NCI-H1417 treated with DMSO at 0.1 percent for 48 hours (cell line): ENCODE results near the gene OSBPL5.
"Not testable (repeated sequence)": the region's sequence is repeated elsewhere in the genome, so short reads cannot be mapped to it uniquely, and the experiment has no call there.

ENCODE experiments used
- DNase-seq: peaks from one replicate; lab custom pipeline; 2025; lab: John Stamatoyannopoulos, UW

Gene OSBPL5

GRCh38 chr11:3180869-3181268 is 15.8 kb upstream of the OSBPL5 start:
- no peak for DNase-seq

GRCh38 chr11:3178349-3178748 is 13.2 kb upstream of the OSBPL5 start:
- no peak for DNase-seq

- DNase-seq, result no peak
These were observed 12.8 kb upstream of the OSBPL5 start for GRCh38 chr11:3177931-3178330.

GRCh38 chr11:3176487-3176886 is 11.4 kb upstream of the OSBPL5 start:
- no peak for DNase-seq

- DNase-seq, result no peak
These were observed 10.1 kb upstream of the OSBPL5 start for GRCh38 chr11:3175194-3175593.

- no peak for DNase-seq
These were observed 9.3 kb upstream of the OSBPL5 start for GRCh38 chr11:3174387-3174786.

GRCh38 chr11:3173795-3174194 is 8.7 kb upstream of the OSBPL5 start:
- no peak for DNase-seq

GRCh38 chr11:3171931-3172560 is 6.9 kb upstream of the OSBPL5 start:
- no peak for DNase-seq

GRCh38 chr11:3170756-3171650 is 5.9 kb upstream of the OSBPL5 start:
- DNase-seq, result no peak

GRCh38 chr11:3170044-3170755 is 5.1 kb upstream of the OSBPL5 start:
- no peak for DNase-seq

GRCh38 chr11:3169255-3170043 is 4.3 kb upstream of the OSBPL5 start:
- no peak for DNase-seq

GRCh38 chr11:3168742-3169254 is 3.7 kb upstream of the OSBPL5 start:
- DNase-seq, result not testable (repeated sequence)

- DNase-seq, result no peak
These were observed 2.3 kb upstream of the OSBPL5 start for GRCh38 chr11:3167143-3168119.

- no peak for DNase-seq
These were observed 1.4 kb upstream of the OSBPL5 start for GRCh38 chr11:3166268-3167142.

- no peak for DNase-seq
These were observed 782 bp upstream of the OSBPL5 start for GRCh38 chr11:3165916-3166267.

GRCh38 chr11:3164552-3165151 is 458 bp downstream of the OSBPL5 start:
- no peak for DNase-seq

- DNase-seq, result no peak
These were observed 965 bp downstream of the OSBPL5 start for GRCh38 chr11:3164138-3164551.

GRCh38 chr11:3163241-3163981 is 1.7 kb downstream of the OSBPL5 start:
- DNase-seq, result no peak
